Measurements from ENCODE around the gene TCF3.

The TCF3 gene

GRCh38 chr19:1592755-1593500, 59.5 kb downstream of the TCF3 start, which contains the start of gene MBD3:
Gene MBD3, minus strand, starts transcription at chr19:1592865. Its CDS starts 234 bp downstream, at chr19:1592631.
- peak within 1 kb of the TSS; percentile 87 for H2AFZ ChIP-seq (ENCODE audit: low read depth, low read length)
- peaks cover 53% of the 10 kb centered on the region for H3K79me2 ChIP-seq (ENCODE audit: insufficient read depth, low read length)
- peak within 1 kb of the TSS; percentile 96 for H3K27ac ChIP-seq (ENCODE audit: low read length)
- peaks cover 49% of the 10 kb centered on the region for H3K36me3 ChIP-seq (ENCODE audit: insufficient read depth, low read length)
- peaks cover 28% of the 10 kb centered on the region for H3K4me1 ChIP-seq (ENCODE audit: insufficient read depth, low read length)
- TF ChIP-seq EZH2 (IDR thresholded peaks at IDR 0.05; ENCODE audit: borderline replicate concordance, low read depth, low read length, severe bottlenecking) (no peak), CTCF (IDR thresholded peaks at IDR 0.05; ENCODE audit: borderline replicate concordance, extremely low read depth, low read length, poor library complexity, severe bottlenecking) (no peak)
- peaks cover 33% of the 10 kb centered on the region for H4K20me1 ChIP-seq (ENCODE audit: insufficient read depth, low read length)
- DNase-seq (peak; percentile 88), ATAC-seq (ENCODE audit: insufficient read depth, low read depth) (peak; percentile 73)
- H3K9me3 ChIP-seq (ENCODE audit: insufficient read depth, low read length, severe bottlenecking), result no peaks in the 10 kb centered on the region
- H3K27me3 ChIP-seq (ENCODE audit: insufficient read depth, low read length, poor library complexity), result no peaks in the 10 kb centered on the region
- peak within 1 kb of the TSS; percentile 100 for H3K9ac ChIP-seq (ENCODE audit: low read depth, low read length)
- H3K4me3 ChIP-seq (ENCODE audit: low read depth in 1 of 2, low read length in 2 of 2), result peak within 1 kb of the TSS; percentile 84 to 89
- peak within 1 kb of the TSS; percentile 93 for H3K4me2 ChIP-seq (ENCODE audit: insufficient read depth, low read length)

- Histone ChIP-seq H3K4me3 (ENCODE audit: low read depth in 1 of 2, low read length in 2 of 2) (peak overlapping the region; percentile 84 to 89), H2AFZ (ENCODE audit: low read depth, low read length) (peak overlapping the region; percentile 79), H3K36me3 (ENCODE audit: insufficient read depth, low read length) (peaks cover 41% of the 10 kb centered on the region), H3K4me2 (ENCODE audit: insufficient read depth, low read length) (peak overlapping the region; percentile 72), H3K79me2 (ENCODE audit: insufficient read depth, low read length) (peaks cover 54% of the 10 kb centered on the region), H3K9me3 (ENCODE audit: insufficient read depth, low read length, severe bottlenecking) (no peaks in the 10 kb centered on the region), H4K20me1 (ENCODE audit: insufficient read depth, low read length) (peaks cover 32% of the 10 kb centered on the region), H3K27ac (ENCODE audit: low read length) (peak overlapping the region; percentile 96), H3K27me3 (ENCODE audit: insufficient read depth, low read length, poor library complexity) (no peaks in the 10 kb centered on the region), H3K9ac (ENCODE audit: low read depth, low read length) (peak overlapping the region; percentile 100), H3K4me1 (ENCODE audit: insufficient read depth, low read length) (peaks cover 28% of the 10 kb centered on the region)
- TF ChIP-seq CTCF (IDR thresholded peaks at IDR 0.05; ENCODE audit: borderline replicate concordance, extremely low read depth, low read length, poor library complexity, severe bottlenecking), result no peak
- no peak for TF ChIP-seq EZH2 (IDR thresholded peaks at IDR 0.05; ENCODE audit: borderline replicate concordance, low read depth, low read length, severe bottlenecking)
- ATAC-seq (ENCODE audit: insufficient read depth, low read depth), result peak; percentile 76
- DNase-seq, result peak; percentile 82
These were observed 60.2 kb downstream of the TCF3 start for GRCh38 chr19:1592024-1592754.

GRCh38 chr19:1591421-1592023, 60.9 kb downstream of the TCF3 start:
- Histone ChIP-seq H3K79me2 (ENCODE audit: insufficient read depth, low read length) (peaks cover 59% of the 10 kb centered on the region), H3K4me3 (ENCODE audit: low read depth in 1 of 2, low read length in 2 of 2) (peak overlapping the region; percentile 84 to 89), H3K9ac (ENCODE audit: low read depth, low read length) (peak overlapping the region; percentile 100), H2AFZ (ENCODE audit: low read depth, low read length) (peak overlapping the region; percentile 71; the same call in 1 of the 2 replicates), H3K27ac (ENCODE audit: low read length) (peak overlapping the region; percentile 96), H3K9me3 (ENCODE audit: insufficient read depth, low read length, severe bottlenecking) (no peaks in the 10 kb centered on the region), H4K20me1 (ENCODE audit: insufficient read depth, low read length) (peaks cover 32% of the 10 kb centered on the region), H3K27me3 (ENCODE audit: insufficient read depth, low read length, poor library complexity) (no peaks in the 10 kb centered on the region), H3K4me1 (ENCODE audit: insufficient read depth, low read length) (peaks cover 28% of the 10 kb centered on the region), H3K4me2 (ENCODE audit: insufficient read depth, low read length) (peak overlapping the region; percentile 72), H3K36me3 (ENCODE audit: insufficient read depth, low read length) (peaks cover 35% of the 10 kb centered on the region)
- ATAC-seq (ENCODE audit: insufficient read depth, low read depth) (no peak), DNase-seq (no peak)
- TF ChIP-seq CTCF (IDR thresholded peaks at IDR 0.05; ENCODE audit: borderline replicate concordance, extremely low read depth, low read length, poor library complexity, severe bottlenecking), result no peak
- no peak for TF ChIP-seq EZH2 (IDR thresholded peaks at IDR 0.05; ENCODE audit: borderline replicate concordance, low read depth, low read length, severe bottlenecking)
